ENCODE data around the gene SPEF1.

DNA sequence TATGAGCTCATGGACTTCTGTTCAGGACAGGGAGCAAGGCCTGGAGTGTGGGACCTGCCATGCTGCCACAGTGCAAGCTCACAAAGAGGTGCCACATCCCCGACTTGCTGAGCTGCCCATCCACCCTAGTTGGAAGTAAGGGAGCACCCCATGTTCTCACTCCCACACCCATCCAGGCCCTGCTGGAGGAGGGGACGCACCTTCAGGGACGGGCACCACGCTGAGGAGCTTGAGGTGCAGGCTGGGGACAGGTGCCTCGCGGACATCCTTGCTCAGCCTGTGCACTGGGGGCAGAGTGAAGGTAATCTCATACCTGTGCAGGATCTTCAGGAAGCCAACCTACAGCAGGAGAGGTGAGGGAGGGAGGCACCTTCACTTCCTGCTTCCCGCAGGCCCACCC is 26.0 kb downstream of the SPEF1 start:
- no peak for TF ChIP-seq POLR2A (IDR thresholded peaks at IDR 0.05; ENCODE audit: low read length)
- no peak for TF ChIP-seq GATA1 (IDR thresholded peaks at IDR 0.05; ENCODE audit: low read depth, low read length)
